Mesenchymal stem cell (in vitro differentiated cells and primary cell): ENCODE measurements around the gene EVA1B.

Source experiments
- DNase-seq: peaks from one replicate; pipeline ENCODE4 v3.0.0-alpha.2; 2013
- H2AFZ ChIP-seq: one replicate; pipeline ENCODE4 v1.6.1; 2013; ENCODE audit warnings: low read depth, mild to moderate bottlenecking, control low read depth, inconsistent platforms, low read length, moderate library complexity
- H2AK5ac ChIP-seq: 2 replicates; pipeline ENCODE4 v1.6.1; 2013; ENCODE audit warnings: low read length, moderate library complexity, mild to moderate bottlenecking, inconsistent platforms; ENCODE audit not compliant: severe bottlenecking
- H2BK120ac ChIP-seq: one replicate; pipeline ENCODE4 v1.6.1; 2013; ENCODE audit warnings: low read depth, mild to moderate bottlenecking, inconsistent platforms, low read length, moderate library complexity
- H2BK12ac ChIP-seq, 2 experiments: one replicate each; pipeline ENCODE4 v1.6.1; 2013; ENCODE audit warnings: inconsistent platforms in 2 of 2, low read length in 2 of 2, mild to moderate bottlenecking in 2 of 2, moderate library complexity in 2 of 2, control low read depth in 1 of 2
- H2BK15ac ChIP-seq: one replicate; pipeline ENCODE4 v1.6.1; 2013; ENCODE audit warnings: mild to moderate bottlenecking, low read depth, inconsistent platforms; ENCODE audit not compliant: poor library complexity, severe bottlenecking
- H2BK5ac ChIP-seq: 2 replicates; pipeline ENCODE4 v1.6.1; 2013; ENCODE audit warnings: low read depth, mild to moderate bottlenecking, low read length, control low read depth, inconsistent platforms; ENCODE audit not compliant: poor library complexity, severe bottlenecking
- H3K14ac ChIP-seq, 2 experiments: one replicate each; pipeline ENCODE4 v1.6.1; 2013; ENCODE audit warnings: inconsistent platforms in 2 of 2, low read length in 2 of 2, control low read depth in 1 of 2, mild to moderate bottlenecking in 1 of 2, moderate library complexity in 1 of 2
- H3K18ac ChIP-seq, 2 experiments: one replicate each; pipeline ENCODE4 v1.6.1; 2013; ENCODE audit warnings: inconsistent platforms in 2 of 2, low read length in 2 of 2, control low read depth in 1 of 2, low read depth in 1 of 2, mild to moderate bottlenecking in 1 of 2
- H3K23ac ChIP-seq, 2 experiments: one replicate each; pipeline ENCODE4 v1.6.1; 2013; ENCODE audit warnings: inconsistent platforms in 2 of 2, low read length in 2 of 2, mild to moderate bottlenecking in 2 of 2, moderate library complexity in 2 of 2, control low read depth in 1 of 2
- H3K27ac ChIP-seq: 2 replicates; pipeline ENCODE4 v1.5.1; 2013; ENCODE audit warnings: mild to moderate bottlenecking, moderate library complexity, low read length, control low read depth, inconsistent platforms; ENCODE audit not compliant: poor library complexity, severe bottlenecking
- H3K27me3 ChIP-seq, 2 experiments: 2 replicates each; pipeline versions ENCODE4 v1.6.1 to v1.7.0; 2013; ENCODE audit warnings: low read length in 2 of 2, mild to moderate bottlenecking in 2 of 2, moderate library complexity in 2 of 2, control low read depth in 1 of 2, inconsistent platforms in 1 of 2; ENCODE audit not compliant: control insufficient read depth in 1 of 2, insufficient read depth in 1 of 2
- H3K36me3 ChIP-seq, 2 experiments: 2 replicates each; pipeline versions ENCODE4 v1.6.1 to v1.7.0; 2013; ENCODE audit warnings: low read length in 2 of 2, control low read depth in 1 of 2, inconsistent platforms in 1 of 2, low read depth in 1 of 2, mild to moderate bottlenecking in 1 of 2; ENCODE audit not compliant: insufficient read depth in 2 of 2, control insufficient read depth in 1 of 2
- H3K4ac ChIP-seq, 2 experiments: one replicate each; pipeline ENCODE4 v1.6.1; 2013; ENCODE audit warnings: inconsistent platforms in 2 of 2, low read length in 2 of 2, mild to moderate bottlenecking in 2 of 2, moderate library complexity in 2 of 2, control low read depth in 1 of 2, low read depth in 1 of 2
- H3K4me1 ChIP-seq: 2 replicates; pipeline ENCODE4 v1.6.1; 2013; ENCODE audit warnings: low read depth, low read length, control low read depth; ENCODE audit not compliant: control insufficient read depth, insufficient read depth
- H3K4me2 ChIP-seq: 2 replicates; pipeline ENCODE4 v1.6.1; 2013; ENCODE audit warnings: low read length, mild to moderate bottlenecking, inconsistent platforms; ENCODE audit not compliant: poor library complexity, severe bottlenecking
- H3K4me3 ChIP-seq, 2 experiments: 2 replicates each; pipeline versions ENCODE4 v1.5.1 to v1.7.0; 2013; ENCODE audit warnings: low read length in 2 of 2, mild to moderate bottlenecking in 2 of 2, control low read depth in 1 of 2, low read depth in 1 of 2; ENCODE audit not compliant: insufficient read depth in 1 of 2
- H3K79me1 ChIP-seq: replicated peaks from 2 replicates; pipeline ENCODE4 v1.6.1; 2013; ENCODE audit warnings: mild to moderate bottlenecking, control low read depth, low read length, inconsistent platforms; ENCODE audit not compliant: poor library complexity, severe bottlenecking
- H3K9ac ChIP-seq: 2 replicates; pipeline ENCODE4 v1.7.0; 2013; ENCODE audit warnings: mild to moderate bottlenecking, low read length, moderate library complexity
- H3K9me3 ChIP-seq: 2 replicates; pipeline ENCODE4 v1.7.0; 2013; ENCODE audit warnings: mild to moderate bottlenecking, low read length; ENCODE audit not compliant: control insufficient read depth
- H4K8ac ChIP-seq: one replicate; pipeline ENCODE4 v1.6.1; 2013; ENCODE audit warnings: inconsistent platforms, mild to moderate bottlenecking, low read length, moderate library complexity
- H4K91ac ChIP-seq: one replicate; pipeline ENCODE4 v1.6.1; 2013; ENCODE audit warnings: mild to moderate bottlenecking, low read length, inconsistent platforms
- WGBS: methylation state at CpG from one replicate; pipeline ENCODE4 v1.1.7; 2013; ENCODE audit warnings: mixed read lengths; 5-methylcytosine and 5-hydroxymethylcytosine counted together

The EVA1B gene

GRCh38 chr1:36320767-36321118 lies 2.7 kb downstream of the EVA1B start:
- H3K4ac ChIP-seq: peak overlapping the region; percentile 16 to 22
- peak overlapping the region; percentile 17 to 95 for H3K18ac ChIP-seq
- H2AK5ac ChIP-seq: peak overlapping the region; percentile 12
- no peaks in the 10 kb centered on the region for H3K27me3 ChIP-seq
- H3K4me3 ChIP-seq: peak overlapping the region; percentile 53 to 87
- H2BK15ac ChIP-seq: peak overlapping the region; percentile 39
- no peaks in the 10 kb centered on the region for H3K9me3 ChIP-seq
- no peak overlapping the region for H2BK120ac ChIP-seq
- peaks cover 10% of the 10 kb centered on the region for H3K79me1 ChIP-seq
- peak overlapping the region in 1 of 2 experiments; percentile 89 for H3K14ac ChIP-seq
- H3K36me3 ChIP-seq: peaks cover 9 to 34% of the 10 kb centered on the region in 2 experiments
- peak overlapping the region; percentile 64 for H3K4me2 ChIP-seq
- H3K9ac ChIP-seq: peak overlapping the region; percentile 93
- no peak for DNase-seq
- no peak overlapping the region for H2BK5ac ChIP-seq
- H3K4me1 ChIP-seq: peaks cover 31% of the 10 kb centered on the region
- peak overlapping the region; percentile 6 to 85 for H2BK12ac ChIP-seq
- H4K91ac ChIP-seq: peak overlapping the region; percentile 85
- H4K8ac ChIP-seq: peak overlapping the region; percentile 92
- H2AFZ ChIP-seq: no peak overlapping the region
- 19% methylated on average over 16 of the region's 23 CpGs for WGBS
- peak overlapping the region in 1 of 2 experiments; percentile 89 for H3K23ac ChIP-seq
- H3K27ac ChIP-seq: peak overlapping the region; percentile 52

GRCh38 chr1:36320291-36320761 lies 3.1 kb downstream of the EVA1B start:
- Histone ChIP-seq H2AFZ (no peak overlapping the region), H3K14ac (peak overlapping the region in 1 of 2 experiments; percentile 76), H3K23ac (peak overlapping the region in 1 of 2 experiments; percentile 89), H2BK15ac (peak overlapping the region; percentile 39), H2AK5ac (peak overlapping the region; percentile 12), H3K27ac (no peak overlapping the region), H4K8ac (peak overlapping the region; percentile 92), H3K9ac (peak overlapping the region; percentile 93), H3K4me2 (peak overlapping the region; percentile 64), H3K4me1 (peaks cover 30% of the 10 kb centered on the region), H3K18ac (peak overlapping the region; percentile 17 to 95), H2BK5ac (no peak overlapping the region), H2BK12ac (peak overlapping the region; percentile 6 to 85), H3K36me3 (peaks cover 9 to 34% of the 10 kb centered on the region in 2 experiments), H3K4ac (peak overlapping the region; percentile 16 to 22), H3K79me1 (peaks cover 8% of the 10 kb centered on the region), H3K27me3 (no peaks in the 10 kb centered on the region), H3K9me3 (no peaks in the 10 kb centered on the region), H3K4me3 (peak overlapping the region in 1 of 2 experiments; percentile 87), H4K91ac (no peak overlapping the region), H2BK120ac (no peak overlapping the region)
- 79% methylated on average over 16 of the region's 16 CpGs for WGBS
- no peak for DNase-seq

- H3K27ac ChIP-seq: no peak overlapping the region
Observed at GRCh38 chr1:36309397-36309796, 14.0 kb downstream of the EVA1B start.

GRCh38 chr1:36307601-36308330 lies 15.7 kb downstream of the EVA1B start:
- Histone ChIP-seq H3K9me3 (no peaks in the 10 kb centered on the region), H3K4me1 (peaks cover 25% of the 10 kb centered on the region), H4K8ac (no peak overlapping the region), H3K4me2 (no peak overlapping the region), H3K27ac (no peak overlapping the region), H2BK12ac (no peak overlapping the region), H2AK5ac (peak overlapping the region; percentile 11), H3K9ac (peak overlapping the region; percentile 77), H3K79me1 (peaks cover 32% of the 10 kb centered on the region), H3K18ac (no peak overlapping the region), H3K4me3 (peak overlapping the region in 1 of 2 experiments; percentile 82), H3K27me3 (no peaks in the 10 kb centered on the region), H3K14ac (no peak overlapping the region), H3K4ac (no peak overlapping the region), H2BK120ac (no peak overlapping the region), H2AFZ (no peak overlapping the region), H2BK5ac (no peak overlapping the region), H2BK15ac (no peak overlapping the region), H3K36me3 (peaks cover 35 to 45% of the 10 kb centered on the region in 2 experiments), H4K91ac (no peak overlapping the region), H3K23ac (no peak overlapping the region)
- DNase-seq: no peak
- 95% methylated on average over 9 of the region's 10 CpGs for WGBS

More at GRCh38 chr1:36309397-36309796, 14.0 kb downstream of the EVA1B start:
- peaks cover 22% of the 10 kb centered on the region for H3K4me1 ChIP-seq
- DNase-seq: no peak
- H3K18ac ChIP-seq: no peak overlapping the region
- no peak overlapping the region for H3K4ac ChIP-seq
- H3K79me1 ChIP-seq: peaks cover 28% of the 10 kb centered on the region
- no peaks in the 10 kb centered on the region for H3K9me3 ChIP-seq
- no peak overlapping the region for H2BK5ac ChIP-seq
- H2BK12ac ChIP-seq: no peak overlapping the region
- H3K36me3 ChIP-seq: peaks cover 20 to 33% of the 10 kb centered on the region in 2 experiments
- H3K4me3 ChIP-seq: no peak overlapping the region
- whole genome bisulfite sequencing: 98% methylated on average over 7 of the region's 7 CpGs
- no peak overlapping the region for H3K14ac ChIP-seq
- H2AFZ ChIP-seq: no peak overlapping the region
- no peak overlapping the region for H2AK5ac ChIP-seq
- no peak overlapping the region for H3K4me2 ChIP-seq
- no peak overlapping the region for H3K23ac ChIP-seq
- no peak overlapping the region for H3K9ac ChIP-seq
- H2BK120ac ChIP-seq: no peak overlapping the region
- H4K91ac ChIP-seq: no peak overlapping the region
- no peak overlapping the region for H2BK15ac ChIP-seq
- no peak overlapping the region for H4K8ac ChIP-seq
- H3K27me3 ChIP-seq: no peaks in the 10 kb centered on the region
